H1 (cell line): ENCODE data around the gene MRI1. TPM values are rescaled to one million over a fixed set of nuclear protein-coding genes. Genes with fewer than 3 reads are reported as not detected.
A peak's percentile ranks its signal among the peaks of the same experiment; 100 is the strongest.

Source experiments
- CEBPB ChIP-seq: IDR thresholded peaks from 2 replicates; pipeline ENCODE4 v1.6.1; 2012; ENCODE audit warnings: low read depth, low read length
- CTBP2 ChIP-seq: IDR thresholded peaks from 2 replicates; pipeline ENCODE4 v1.7.0; 2011; ENCODE audit warnings: borderline replicate concordance, mild to moderate bottlenecking, moderate library complexity, mixed read lengths, low read length; ENCODE audit not compliant: insufficient read depth, insufficient read length
- PHF8 ChIP-seq: fragments of 200-600 bp; sonication (generic); conservative IDR thresholded peaks from 2 replicates; pipeline ENCODE4 v1.7.1; 2012; ENCODE audit warnings: low read depth, mild to moderate bottlenecking, inconsistent platforms, low read length, moderate library complexity
- RFX5 ChIP-seq: IDR thresholded peaks from 2 replicates; pipeline ENCODE4 v1.6.1; 2011; ENCODE audit warnings: low read depth, low read length, improper control_type of control experiment, borderline replicate concordance
- TEAD4 ChIP-seq: IDR thresholded peaks from 2 replicates; pipeline ENCODE4 v1.6.1; 2012; ENCODE audit warnings: low read depth, low read length, inconsistent platforms, mixed read lengths
- polyA plus RNA-seq, 7 experiments: library from polyadenylated mRNA; depleted of rRNA in 3 of 7; stranded (reverse) in 5 of 7; unstranded in 2 of 7; fragments of >200 nt in 5 of 7; fragments of 200-250 nt in 2 of 7; gene quantifications; 1 replicate in 5 of 7; 2 replicates in 1 of 7; 4 replicates in 1 of 7; pipeline versions ENCODE4 v1.2.1 to v1.2.3, GENCODE V29; 2011 to 2013; ENCODE audit warnings: missing spikeins in 2 of 7, mixed read lengths in 2 of 7
- total RNA-seq: library from RNA; stranded (reverse); fragmentation: NEBNext Ultra II Directional; extraction: Animal tissue kit (Norgen Biotek cat#: 25700); gene quantifications from 2 replicates; pipeline ENCODE4 v1.2.1, GENCODE V29; 2021

The MRI1 gene
- total and polyA plus RNA-seq, 2 of the 8 experiments (the other 6 are each of a cell fraction or from before 2014, with no cell fraction given): 24.5 to 29.5 TPM

- no peak for TF ChIP-seq TEAD4
- no peak for TF ChIP-seq CTBP2
- TF ChIP-seq PHF8: peak; percentile 76
- TF ChIP-seq RFX5: no peak
- no peak for TF ChIP-seq CEBPB
These were observed 31.4 kb downstream of the MRI1 start (continued) for GRCh38 chr19:13795595-13796300.
